GM21526 (cell line): ENCODE data around the gene NTRK3.

Experiments
- ATAC-seq: cut with Tn5 transposase; IDR thresholded peaks from one replicate; pipeline ENCODE4 v1.9.1; 2021; ENCODE audit warnings: moderate library complexity; ENCODE audit not compliant: unreplicated experiment, low FRiP score

The NTRK3 gene

GRCh38 chr15:88126695-88127431, 129.7 kb downstream of the NTRK3 start:
- no peak for ATAC-seq

- no peak for ATAC-seq
Measured at GRCh38 chr15:88125576-88125975, 131.0 kb downstream of the NTRK3 start.

GRCh38 chr15:88124199-88124598, 132.3 kb downstream of the NTRK3 start:
- no peak for ATAC-seq

GRCh38 chr15:88121968-88122530, 134.5 kb downstream of the NTRK3 start:
- no peak for ATAC-seq

GRCh38 chr15:88120026-88120425, 136.5 kb downstream of the NTRK3 start:
- ATAC-seq: no peak

- no peak for ATAC-seq
Measured at GRCh38 chr15:88118741-88119140, 137.8 kb downstream of the NTRK3 start.

DNA sequence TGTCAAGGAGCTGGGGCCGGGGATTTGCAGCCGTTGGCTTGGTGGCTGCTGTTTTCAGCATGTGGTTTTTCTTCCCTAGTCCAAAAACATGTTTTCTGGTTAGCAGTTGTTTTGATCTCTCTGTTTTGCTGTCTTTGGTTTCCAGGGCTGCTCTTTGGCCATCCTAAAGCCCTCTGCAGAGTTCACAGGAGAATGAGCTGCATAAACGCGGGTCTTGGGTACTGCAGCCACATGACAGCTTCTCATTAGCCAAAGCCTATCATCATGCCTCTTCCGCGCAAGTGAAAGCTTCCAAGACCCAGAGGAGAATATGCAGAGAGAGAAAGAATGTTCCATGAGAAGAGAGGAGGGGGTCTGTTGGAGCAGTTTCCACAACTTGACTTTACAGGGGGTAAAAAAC, 138.5 kb downstream of the NTRK3 start:
- ATAC-seq: no peak

- no peak for ATAC-seq
Measured at GRCh38 chr15:88115486-88116152, 140.9 kb downstream of the NTRK3 start.

GRCh38 chr15:88113613-88114308, 142.8 kb downstream of the NTRK3 start:
- no peak for ATAC-seq

GRCh38 chr15:88108991-88109390, 147.5 kb downstream of the NTRK3 start:
- ATAC-seq: no peak

DNA sequence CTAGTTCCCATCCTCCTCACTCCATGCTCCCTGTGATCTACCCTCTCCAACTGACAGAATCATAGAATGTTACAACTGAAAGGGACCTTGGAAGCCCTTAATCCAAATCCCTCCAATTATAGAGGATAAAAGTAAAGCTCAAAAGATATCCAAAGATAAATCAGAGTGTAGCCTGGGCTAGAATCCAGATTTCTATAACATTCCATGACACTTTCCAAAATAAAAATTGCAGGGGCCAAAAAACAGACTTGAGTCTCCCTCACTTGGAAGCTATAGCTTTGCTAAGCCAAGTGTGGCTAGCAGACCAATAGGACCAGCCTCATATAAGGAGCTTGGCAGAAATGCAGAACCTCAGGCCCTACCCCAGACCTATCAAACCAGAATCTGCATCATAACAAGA, 148.1 kb downstream of the NTRK3 start:
- no peak for ATAC-seq

DNA sequence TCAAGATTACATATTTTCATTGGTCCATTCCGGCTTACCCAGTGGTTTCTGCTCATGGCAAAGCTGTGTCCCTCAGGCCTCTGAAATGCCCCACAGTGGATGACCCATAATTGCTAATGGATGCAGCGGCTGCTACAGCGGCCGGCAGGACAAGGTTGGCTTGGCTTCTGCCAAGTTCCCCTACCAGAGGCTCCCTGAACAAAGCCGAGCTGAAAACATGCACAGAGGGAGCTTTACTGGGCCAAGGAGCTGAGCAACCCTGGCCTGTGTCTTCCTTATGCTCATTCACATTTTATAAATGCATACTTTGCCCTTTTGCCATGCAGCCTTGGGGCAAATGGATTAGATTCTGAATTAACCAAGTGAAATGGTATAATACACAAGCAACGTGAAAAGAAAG, 150.5 kb downstream of the NTRK3 start:
- ATAC-seq: no peak

DNA sequence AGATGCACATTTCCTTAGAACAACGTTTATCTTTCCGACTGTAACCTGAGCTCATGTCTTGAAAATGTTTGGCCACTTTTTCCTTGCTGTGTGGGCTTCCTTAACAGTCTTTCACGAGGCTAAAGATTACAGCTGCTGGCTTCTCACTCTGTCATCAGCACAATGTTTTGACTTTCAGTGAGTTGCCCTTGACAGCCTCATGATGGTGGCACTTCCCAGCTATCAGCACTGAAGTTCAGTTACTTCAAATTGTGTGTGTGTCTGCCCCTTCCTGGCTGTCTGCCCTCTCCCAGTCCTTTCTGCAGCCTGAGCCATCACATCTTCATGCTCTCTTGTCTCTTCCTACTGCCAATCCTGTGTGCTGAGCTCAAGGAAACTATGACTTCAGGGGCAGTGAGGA, 152.2 kb downstream of the NTRK3 start:
- ATAC-seq: no peak

DNA sequence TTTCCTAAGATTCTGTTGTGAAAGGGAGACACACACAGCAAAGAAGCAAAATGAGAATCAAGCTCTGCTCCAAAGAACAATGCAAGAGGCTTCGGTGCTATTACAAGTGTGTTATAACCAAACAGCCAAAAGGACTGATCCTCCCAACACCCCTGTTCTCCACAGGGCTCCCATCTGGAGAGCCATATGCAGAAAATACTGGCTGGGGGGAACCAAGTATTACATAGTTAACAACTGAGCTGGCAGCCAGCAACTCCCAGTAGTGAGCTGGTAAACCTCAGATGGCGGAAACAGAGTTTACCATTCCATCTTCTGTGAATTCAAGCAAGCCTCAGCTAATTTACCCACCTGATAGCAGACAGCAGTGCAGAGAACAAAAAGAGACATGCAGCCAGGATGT, 156.4 kb downstream of the NTRK3 start:
- no peak for ATAC-seq

GRCh38 chr15:88098361-88098760, 158.2 kb downstream of the NTRK3 start:
- no peak for ATAC-seq

DNA sequence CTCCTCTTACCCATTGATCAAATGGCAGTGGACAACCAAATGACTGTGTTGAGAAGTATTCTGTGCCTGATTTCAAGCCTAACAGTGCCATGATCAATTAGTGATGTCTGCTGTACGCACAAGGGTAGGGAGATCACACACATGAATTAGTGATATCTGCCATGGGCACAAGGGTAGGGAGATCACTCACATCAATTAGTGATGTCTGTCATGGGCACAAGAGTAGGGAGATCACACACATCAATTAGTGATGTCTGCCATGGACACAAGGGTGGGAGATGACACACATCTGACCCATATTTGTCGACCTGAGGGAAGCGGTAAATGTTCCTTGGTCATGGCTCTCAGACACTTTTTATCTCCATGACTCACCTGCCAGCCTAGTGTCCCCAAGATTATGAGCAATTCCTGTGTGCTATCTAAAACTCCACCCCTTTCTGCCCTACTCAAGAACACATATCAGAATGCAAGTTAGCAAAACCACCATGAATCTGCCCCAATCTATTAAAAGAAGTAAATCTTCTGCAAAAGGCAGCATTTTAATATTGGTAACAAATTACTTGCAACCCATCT, 165.0 kb downstream of the NTRK3 start:
- ATAC-seq: no peak

- no peak for ATAC-seq
Measured at GRCh38 chr15:88090481-88091011, 166.0 kb downstream of the NTRK3 start.

GRCh38 chr15:88089731-88090130, 166.8 kb downstream of the NTRK3 start:
- no peak for ATAC-seq

- ATAC-seq: no peak
Measured at GRCh38 chr15:88089024-88089620, 167.4 kb downstream of the NTRK3 start.
